HG02852 (cell line): ENCODE results near the gene SPATS2.
"Not testable (repeated sequence)": the region's sequence is repeated elsewhere in the genome, so short reads cannot be mapped to it uniquely, and the experiment has no call there.

Experiments used
- ATAC-seq: cut with Tn5 transposase; IDR thresholded peaks from one replicate; pipeline ENCODE4 v1.9.1; 2021; ENCODE audit warnings: mild to moderate bottlenecking, moderate library complexity; ENCODE audit not compliant: unreplicated experiment

Gene SPATS2

DNA sequence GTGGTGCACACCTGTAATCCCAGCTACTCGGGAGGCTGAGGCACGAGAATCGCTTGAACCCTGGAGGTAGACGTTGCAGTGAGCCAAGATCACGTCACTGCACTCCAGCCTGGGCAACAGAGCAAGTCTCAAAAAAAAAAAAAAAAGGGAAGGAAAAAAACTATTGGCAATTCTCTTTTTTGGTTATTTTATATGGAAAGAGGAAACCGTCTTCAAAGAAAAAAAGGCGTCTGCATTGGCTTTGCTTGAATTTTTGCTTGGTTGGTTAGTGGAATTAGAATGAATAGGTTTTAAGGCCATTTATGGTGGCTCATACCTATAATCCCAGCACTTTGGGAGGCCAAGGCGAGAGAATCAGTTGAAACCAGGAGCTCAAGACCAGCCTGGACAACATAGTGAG, 142.4 kb downstream of the SPATS2 start:
- not testable (repeated sequence) for ATAC-seq

DNA sequence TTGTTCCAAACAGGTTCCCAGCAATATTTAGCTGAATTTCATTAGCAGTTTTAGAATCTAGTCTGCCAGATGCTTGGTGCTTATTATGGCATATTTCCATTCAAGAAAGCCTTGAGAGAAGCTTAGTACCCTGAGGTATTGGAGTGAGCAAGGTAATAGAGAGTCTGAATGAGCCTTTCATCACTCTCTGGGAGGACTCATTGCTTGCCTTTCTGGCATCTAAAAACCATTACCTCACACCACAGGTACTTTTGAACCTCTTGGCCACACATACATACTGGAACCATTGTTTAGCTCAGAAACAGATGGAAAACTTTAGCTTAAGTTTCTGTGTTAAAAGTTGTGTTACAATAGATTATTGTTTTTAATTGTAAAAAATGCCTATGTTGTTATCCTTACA, 144.1 kb downstream of the SPATS2 start:
- no peak for ATAC-seq

DNA sequence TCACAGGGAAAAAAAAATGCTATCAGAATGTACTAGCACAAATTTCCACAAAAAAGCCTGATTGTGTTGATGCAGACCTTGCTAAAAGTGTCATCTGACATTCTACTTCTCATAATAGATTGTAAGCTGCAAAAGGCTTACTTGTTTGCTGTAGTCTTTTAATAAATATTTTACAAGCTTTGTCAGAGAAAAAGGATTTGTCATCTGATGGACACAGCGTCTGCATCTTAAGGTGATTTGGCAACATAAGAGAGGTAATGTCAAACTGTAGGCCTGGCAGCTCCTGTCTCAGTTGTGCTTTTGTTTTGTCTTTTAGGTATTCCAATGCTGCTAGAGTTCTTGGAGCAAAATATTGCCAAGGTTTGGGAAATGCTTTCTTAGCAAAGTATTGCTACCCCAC, 145.3 kb downstream of the SPATS2 start:
- no peak for ATAC-seq

DNA sequence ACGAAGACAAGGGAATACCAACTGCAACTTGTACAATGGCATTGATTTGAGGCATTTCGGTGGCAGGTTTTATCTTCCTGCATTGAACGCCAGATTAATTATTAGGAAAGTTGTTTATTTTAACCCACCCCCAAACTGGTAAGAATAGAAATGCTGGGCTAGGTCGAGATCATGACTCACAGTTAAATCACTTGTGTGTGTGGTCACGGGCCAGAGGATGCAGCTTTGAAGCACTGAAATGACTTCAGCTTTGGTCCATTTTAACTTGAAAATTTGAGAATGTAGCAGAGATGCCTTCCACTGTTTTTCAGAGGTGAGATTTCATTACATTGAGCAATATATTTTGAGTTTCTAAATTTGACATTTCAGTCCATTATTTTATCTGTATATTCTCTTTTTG, 148.0 kb downstream of the SPATS2 start:
- ATAC-seq, result no peak

DNA sequence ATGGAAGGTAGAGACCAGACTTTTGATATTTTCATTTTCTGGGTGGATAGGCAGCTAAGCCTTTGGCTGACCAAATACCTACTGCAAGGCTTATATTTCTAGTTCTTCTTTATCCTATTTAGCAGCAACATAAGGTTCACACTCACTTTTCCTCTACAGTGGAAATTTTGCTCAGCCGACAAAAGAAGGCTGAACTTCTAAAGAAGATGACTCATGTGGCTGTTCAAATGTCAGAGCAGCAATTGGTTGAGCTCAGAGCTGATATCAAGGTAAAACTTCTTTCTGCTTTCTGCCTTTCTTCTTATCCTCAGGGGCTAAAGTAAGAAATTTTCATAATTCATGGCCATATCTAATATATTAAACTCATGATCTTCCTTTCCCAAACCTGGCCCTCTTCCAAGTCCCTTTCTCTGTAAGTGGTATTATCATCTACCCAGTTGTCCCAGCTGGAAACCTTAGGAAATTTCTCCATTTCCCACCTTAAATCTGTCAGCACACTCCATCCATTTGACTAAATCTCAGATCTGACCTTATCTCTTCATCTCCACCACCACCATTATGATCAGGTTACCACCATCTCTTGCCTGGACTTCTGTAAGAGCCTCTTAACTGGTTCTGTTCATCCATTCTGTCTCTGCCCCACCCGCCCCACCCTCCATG, 151.8 kb downstream of the SPATS2 start:
- no peak for ATAC-seq

DNA sequence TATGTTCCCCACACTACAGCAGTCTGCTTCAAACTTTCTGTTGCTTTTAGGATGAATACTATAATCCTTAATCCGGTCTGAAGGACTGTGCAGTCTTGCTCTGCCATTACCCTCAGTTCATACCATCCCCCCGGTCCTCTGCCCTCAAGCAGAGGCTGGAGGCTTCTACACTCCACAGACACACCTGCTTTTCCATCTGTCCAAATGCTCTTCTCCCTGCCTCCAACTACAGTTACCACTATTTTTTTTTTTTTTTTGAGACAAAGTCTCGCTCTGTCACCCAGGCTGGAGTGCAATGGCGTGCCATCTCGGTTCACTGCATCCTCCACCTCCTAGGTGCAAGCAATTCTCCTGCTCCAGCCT, 152.3 kb downstream of the SPATS2 start:
- ATAC-seq, result no peak

DNA sequence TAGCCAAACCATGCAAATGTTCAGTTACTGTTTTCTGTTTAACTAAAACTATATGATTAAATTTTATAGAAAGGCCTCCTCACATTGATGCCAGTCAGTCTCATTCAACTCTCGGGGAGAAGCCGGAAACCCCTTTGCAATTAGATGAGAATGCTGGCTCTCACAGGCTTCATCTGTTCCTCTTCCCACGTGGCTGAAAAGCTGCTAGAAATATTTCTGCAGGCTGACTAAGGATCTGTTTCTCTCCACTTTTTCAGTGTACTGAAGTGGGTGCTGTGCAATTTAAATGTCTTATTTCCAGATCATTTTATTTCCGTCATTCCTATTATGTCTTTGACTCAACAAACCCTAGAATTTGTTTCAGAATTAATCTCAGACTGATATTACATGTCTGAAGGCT, 154.1 kb downstream of the SPATS2 start:
- ATAC-seq, result no peak

DNA sequence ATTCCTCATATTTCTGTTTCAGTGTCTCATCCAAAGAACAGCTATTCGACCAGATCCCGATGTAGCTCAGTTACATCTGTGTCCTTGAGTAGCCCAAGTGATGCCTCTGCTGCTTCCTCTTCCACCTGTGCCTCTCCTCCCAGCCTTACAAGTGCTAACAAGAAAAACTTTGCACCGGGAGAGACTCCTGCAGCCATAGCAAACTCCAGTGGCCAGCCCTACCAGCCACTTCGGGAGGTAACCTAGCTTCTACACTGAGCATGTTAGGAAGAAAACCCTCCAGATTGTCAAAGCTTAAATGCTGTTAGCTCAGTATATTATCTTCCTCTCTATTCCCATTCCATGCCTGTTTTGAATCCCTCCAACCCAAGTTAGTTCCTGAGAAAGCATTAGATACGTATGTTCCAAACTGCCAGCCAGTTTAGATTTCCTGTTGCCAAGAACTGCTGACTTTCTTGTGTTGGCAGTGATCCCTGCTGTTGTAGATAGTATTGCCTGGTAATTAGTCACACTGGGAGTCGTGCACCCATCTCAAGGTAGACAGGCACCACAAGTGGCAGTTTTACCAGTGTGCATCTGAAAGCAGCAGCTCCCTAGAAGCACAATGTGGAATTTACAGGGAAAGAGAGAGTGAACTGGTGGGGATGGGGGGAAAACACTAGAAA, 157.5 kb downstream of the SPATS2 start:
- ATAC-seq, result no peak

DNA sequence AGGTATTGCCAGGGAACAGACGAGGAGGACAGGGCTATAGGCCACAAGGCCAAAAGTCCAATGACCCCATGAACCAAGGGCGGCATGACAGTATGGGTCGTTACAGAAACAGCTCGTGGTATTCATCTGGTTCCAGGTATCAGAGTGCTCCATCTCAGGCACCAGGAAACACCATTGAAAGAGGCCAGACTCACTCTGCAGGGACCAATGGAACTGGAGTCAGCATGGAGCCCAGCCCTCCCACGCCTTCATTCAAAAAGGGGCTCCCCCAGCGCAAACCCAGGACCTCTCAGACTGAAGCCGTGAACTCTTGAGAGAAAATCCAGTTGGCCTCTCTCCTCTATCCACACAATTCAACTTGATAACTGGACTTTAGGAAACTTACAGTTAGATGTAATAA, 158.7 kb downstream of the SPATS2 start:
- ATAC-seq, result no peak

DNA sequence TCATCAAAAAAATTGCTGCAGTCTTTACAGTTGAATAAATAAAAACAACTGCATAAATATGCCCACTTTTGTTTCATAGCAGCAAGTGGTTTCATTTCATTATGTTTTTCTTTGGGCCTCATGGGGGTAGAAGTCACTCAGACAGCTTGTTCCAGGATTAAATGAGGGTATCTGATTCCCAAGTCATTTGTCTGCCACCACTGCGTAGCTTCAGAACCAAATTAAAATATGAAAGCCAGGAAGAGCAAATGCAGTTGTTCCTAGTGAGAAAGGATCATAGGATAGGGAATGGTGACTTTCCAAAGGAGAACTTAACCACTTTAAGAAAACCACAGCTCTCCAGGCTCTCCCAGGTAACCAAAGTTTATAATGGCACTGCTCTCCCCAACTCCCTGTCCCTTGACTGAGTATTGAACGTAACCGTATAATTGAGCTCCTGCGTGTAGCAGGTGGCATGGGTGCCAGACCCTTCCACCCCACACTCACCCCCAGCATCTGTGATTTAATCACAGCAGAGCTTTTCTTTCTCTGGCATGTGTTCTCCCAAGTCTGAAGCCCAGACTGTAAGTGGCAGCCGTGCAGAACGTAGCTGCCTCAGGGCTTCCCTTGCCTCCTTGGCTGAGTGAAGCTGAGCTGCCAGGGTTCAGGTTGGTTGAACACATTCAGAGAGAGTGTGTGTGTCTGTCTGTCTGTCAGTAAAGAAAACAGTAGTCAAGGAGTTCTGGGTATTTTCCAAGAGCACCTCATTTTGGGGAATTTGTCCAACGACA, 160.3 kb downstream of the SPATS2 start:
- ATAC-seq, result no peak

DNA sequence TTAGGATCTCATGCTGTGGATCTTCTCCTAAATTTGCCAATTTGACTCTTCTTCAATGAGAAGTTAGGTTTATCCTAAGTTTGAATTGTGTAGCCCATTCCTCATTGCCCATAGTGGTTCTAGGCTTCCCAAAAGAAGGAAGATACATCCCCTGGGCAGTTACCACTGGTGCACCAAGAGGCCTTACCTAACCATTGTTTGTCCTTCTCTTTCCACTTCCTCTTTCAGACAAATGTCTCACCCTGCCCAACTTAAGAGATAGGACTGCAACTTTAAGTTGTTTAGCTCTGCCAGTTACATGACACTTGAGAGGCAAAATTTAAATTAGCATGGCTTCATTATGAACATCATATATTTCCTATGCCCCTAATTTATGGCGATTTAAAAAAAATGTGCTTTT, 162.2 kb downstream of the SPATS2 start:
- ATAC-seq, result no peak

DNA sequence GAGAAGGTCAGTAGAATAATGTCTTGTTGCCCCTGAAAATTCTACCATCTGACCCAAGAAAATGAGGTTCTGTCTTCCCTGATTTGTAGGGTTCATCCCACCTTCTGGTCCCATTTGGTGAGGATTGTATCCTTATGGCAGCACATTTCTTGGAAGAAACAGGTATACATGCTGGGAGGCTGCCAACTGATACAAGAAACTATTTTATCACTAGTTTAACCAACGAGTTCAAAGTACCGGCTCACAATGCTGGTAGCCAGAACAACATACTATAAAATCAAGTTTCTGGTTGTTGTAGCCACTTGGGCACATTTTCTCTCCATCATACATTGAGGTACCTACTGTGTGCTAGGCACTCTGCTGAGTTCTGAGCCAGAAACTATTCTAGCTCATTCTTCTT, 164.5 kb downstream of the SPATS2 start:
- no peak for ATAC-seq

DNA sequence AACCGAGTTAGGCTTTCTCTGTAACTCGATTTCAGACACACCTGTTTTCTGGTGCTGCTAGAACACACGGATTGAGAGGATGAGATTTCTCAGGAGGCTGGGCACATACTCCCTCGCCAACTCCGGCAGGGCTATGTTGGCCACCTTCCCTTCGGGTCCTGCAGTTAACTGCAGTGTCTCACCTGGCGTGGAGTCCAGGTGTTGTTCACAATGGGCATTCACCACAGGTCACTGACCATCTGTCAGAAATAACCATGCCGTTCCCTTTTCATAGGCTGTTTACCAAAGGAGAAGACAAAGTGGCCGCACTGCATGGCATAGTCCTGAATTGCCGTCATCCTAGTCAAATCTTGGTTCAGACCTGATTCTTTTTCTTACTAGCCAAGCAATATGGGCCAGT, 166.1 kb downstream of the SPATS2 start:
- ATAC-seq, result no peak

DNA sequence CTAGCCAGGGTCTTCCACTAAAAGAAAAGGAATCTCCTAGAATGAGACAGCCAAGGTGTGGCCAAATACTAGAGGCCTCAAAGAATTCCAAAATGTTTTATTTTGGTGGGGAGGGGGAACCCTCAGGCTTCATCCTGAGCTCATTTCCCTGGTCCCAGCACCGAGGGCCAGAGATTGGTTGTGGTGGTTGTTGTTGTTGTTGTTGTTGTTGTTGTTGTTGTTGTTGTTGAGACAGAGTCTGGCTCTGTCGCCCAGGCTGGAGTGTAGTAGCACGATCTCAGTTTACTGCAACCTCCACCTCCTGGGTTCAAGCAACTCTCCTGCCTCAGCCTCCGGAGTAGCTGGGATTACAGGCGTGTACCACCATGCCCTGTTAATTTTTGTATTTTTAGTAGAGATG, 166.9 kb downstream of the SPATS2 start:
- not testable (repeated sequence) for ATAC-seq

DNA sequence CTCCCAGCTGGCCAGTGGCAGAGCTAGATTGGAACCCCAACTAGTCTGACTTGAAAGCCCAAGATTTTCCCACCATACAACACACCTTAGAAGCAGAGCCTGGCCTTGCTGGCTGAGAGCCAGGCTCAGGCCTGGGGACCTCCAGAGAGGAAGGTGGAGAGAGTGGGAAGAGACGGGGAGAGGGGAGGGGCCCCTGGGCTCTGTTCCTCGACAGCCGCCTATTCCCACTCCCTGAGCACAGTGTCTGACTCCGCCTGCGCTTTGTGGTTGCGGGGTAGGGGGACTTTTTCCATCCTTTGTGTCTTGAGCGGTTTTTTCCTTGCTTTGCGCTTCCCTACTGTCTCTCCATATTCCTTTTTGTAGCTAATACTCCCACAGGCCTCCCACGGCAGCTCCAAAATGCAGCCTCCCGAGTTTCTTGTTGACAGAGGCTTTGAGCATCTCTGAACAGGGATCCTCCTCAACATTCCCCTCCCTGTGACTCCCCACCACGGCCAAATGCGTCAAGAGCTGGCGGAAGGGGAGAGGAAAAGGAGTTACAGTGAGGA, 167.5 kb downstream of the SPATS2 start:
- ATAC-seq, result no peak

DNA sequence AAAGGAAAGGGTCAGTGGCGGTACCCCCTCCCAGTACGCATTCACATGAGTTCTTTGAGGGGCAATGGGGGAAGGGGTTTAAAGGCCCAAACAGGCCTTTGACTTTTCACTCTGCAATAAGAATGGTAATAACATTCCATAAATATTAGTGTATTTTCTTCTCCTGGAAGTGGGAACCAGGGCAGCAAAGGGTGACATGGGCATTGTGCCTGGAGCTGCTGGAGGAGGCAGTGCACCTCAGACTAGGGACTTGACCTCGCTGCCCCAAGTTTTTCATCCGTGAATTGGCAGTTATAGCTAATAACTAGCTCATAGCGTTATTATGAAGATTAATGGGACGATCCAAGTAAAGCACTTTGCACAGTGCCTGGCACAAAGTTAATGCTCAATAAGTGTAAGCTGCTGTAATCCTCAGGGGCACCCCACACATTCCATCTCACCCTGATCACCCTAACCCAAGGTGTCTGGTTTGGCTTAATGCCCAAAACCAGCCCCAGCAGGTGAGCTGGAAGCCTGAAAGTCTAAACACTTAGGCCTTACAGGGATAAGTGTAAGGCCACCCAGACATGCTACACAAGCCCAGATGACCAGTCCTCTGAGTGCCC, 168.8 kb downstream of the SPATS2 start:
- no peak for ATAC-seq

DNA sequence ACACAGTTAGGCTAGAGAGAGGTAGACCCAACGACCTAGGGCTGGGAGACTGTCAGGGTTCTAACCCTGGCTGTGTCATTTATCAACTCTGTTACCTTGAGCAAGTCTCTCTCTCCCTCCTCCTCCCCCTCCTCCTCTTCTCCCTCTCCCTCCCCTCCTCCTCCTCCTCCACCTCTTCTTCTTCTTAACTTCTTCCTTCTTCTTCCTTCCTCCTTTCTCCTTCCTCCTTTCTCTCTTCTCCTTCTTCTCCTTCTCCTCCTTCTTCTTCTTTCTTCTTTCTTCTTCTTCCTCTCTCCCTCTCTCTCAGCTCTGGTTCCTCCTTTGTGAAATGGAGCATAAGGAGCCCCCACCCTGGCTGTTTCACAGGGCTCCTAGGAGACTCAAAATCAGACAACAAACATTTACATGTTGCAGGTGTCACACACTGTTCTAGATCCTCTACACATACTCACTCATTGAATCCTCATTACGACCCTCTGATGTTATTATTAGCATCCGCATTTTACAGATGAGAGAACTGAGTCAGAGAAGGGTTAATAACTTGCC, 169.3 kb downstream of the SPATS2 start:
- ATAC-seq, result no peak

DNA sequence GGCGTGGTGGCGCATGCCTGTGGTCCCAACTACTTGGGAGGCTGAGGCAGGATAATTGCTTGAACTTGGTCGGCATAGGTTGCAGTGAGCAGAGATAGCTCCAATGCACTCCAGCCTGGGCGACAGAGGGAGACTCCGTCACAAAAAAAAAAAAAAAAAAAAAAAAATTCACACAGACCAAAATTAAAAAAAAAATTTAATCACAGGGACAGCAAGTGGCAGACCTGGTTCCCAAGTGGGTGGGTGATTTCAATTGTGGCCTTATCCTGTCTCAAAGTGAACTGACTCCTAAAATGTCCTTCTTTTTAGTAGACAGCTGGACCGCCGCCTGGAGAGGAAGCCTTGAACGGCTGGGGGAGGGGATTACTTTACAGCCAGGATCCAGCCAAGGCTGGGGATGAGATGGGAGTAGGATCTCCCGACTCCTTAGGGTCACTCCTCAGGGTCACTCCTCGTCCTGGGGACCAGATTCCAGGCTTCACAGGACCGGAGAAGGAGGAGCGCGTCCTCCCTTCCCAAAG, 170.0 kb downstream of the SPATS2 start:
- ATAC-seq, result no peak

DNA sequence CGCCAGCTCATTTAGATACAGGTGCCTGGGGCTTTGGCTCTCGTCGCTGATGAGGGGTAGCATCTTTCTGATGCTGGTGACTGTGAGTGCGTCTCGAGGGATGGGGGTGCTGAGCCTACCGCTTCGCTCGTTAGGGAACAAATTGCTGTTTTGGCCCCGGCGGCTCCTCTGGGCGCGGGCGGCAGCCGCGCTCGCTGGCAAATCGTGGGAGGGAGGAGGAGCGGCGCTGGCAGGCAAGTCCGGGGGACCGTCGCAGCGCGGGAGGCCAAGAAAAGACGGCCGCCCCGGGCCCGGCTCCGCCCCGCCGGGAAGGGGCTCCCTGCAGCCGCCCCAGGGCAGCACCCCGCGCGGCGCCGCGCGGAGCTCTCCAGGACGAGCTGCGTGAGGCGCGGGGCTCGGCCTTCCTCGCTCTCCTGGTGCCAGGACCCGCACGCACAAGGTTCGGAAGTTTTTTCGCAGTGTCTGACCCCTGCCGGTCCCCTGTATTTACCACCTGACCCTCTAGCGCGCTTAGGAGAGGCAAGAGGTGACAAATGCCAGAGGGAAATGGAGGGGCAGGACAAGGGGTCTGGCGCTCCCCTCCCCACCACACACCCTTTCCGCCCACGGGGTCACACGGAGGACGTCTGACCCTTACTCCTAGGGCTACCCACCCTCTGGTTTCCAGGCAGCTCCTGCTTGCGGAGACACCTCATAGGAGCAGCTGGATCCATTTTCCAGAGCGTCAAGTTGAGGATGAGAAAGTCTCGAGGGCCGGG, 170.7 kb downstream of the SPATS2 start:
- no peak for ATAC-seq
